Sigmoid colon (tissue), 7 donors: ENCODE measurements around the gene CCDC122. TPM values are rescaled to one million over a fixed set of nuclear protein-coding genes. Genes with fewer than 3 reads are reported as not detected.
"Not testable (repeated sequence)": the region's sequence is repeated elsewhere in the genome, so short reads cannot be mapped to it uniquely, and the experiment has no call there.

ENCODE experiments used
- DNase-seq: peaks from one replicate; pipeline ENCODE4 v3.0.0-alpha.2; 2019
- H3K27ac ChIP-seq, 4 donors: fragments of 200-600 bp; sonication (generic); one replicate each; pipeline ENCODE4 v1.5.1; 2016 to 2019; ENCODE audit warnings: mild to moderate bottlenecking in 1 of 4
- H3K27me3 ChIP-seq, 3 donors: fragments of 200-600 bp; sonication (generic); one replicate each; pipeline ENCODE4 v1.5.1; 2019; ENCODE audit warnings: mild to moderate bottlenecking in 1 of 3
- H3K36me3 ChIP-seq, 4 donors: fragments of 200-600 bp; sonication (generic); one replicate each; pipeline ENCODE4 v1.5.1; 2016 to 2019
- H3K4me1 ChIP-seq, 4 donors: fragments of 200-600 bp; sonication (generic); one replicate each; pipeline ENCODE4 v1.5.1; 2017 to 2019
- H3K4me3 ChIP-seq, 4 donors: fragments of 200-600 bp; sonication (generic); one replicate each; pipeline ENCODE4 v1.5.1; 2017 to 2019; ENCODE audit warnings: mild to moderate bottlenecking in 2 of 4, moderate library complexity in 1 of 4
- H3K9me3 ChIP-seq, 4 donors: fragments of 200-600 bp in 3 of 4; sonication (generic) in 3 of 4; one replicate each; pipeline versions ENCODE4 v1.5.1 to v1.6.1; 2013 to 2019
- CTCF ChIP-seq, 4 experiments: fragments of 450-650 bp in 3 of 4; fragments of 200-600 bp in 1 of 4; IDR thresholded peaks; one replicate each; pipeline ENCODE4 v1.5.1; 2016 to 2019; ENCODE audit warnings: antibody characterized with exemption in 4 of 4, mild to moderate bottlenecking in 3 of 4, moderate library complexity in 2 of 4
- EP300 ChIP-seq, 4 donors: sonication (generic); formaldehyde crosslinking; IDR thresholded peaks; one replicate each; pipeline ENCODE4 v1.6.1; 2017; ENCODE audit warnings: antibody characterized with exemption in 4 of 4
- POLR2A ChIP-seq, 2 donors: fragments of 450-650 bp; IDR thresholded peaks; one replicate each; pipeline ENCODE4 v1.6.1; 2016; ENCODE audit warnings: antibody characterized with exemption in 2 of 2, mild to moderate bottlenecking in 2 of 2, moderate library complexity in 2 of 2
- POLR2AphosphoS5 ChIP-seq, 4 donors: sonication (generic); formaldehyde crosslinking; IDR thresholded peaks; one replicate each; pipeline ENCODE4 v1.6.1; 2017; ENCODE audit warnings: antibody characterized with exemption in 4 of 4
- whole genome bisulfite sequencing, 2 donors: extraction: QIAGEN DNeasy Blood & Tissue Kit; methylation state at CpG; one replicate each; pipeline ENCODE4 v1.1.7; 2013; 5-methylcytosine and 5-hydroxymethylcytosine counted together
- intact Hi-C: fragments of 100-400 bp; cut with DNase I; formaldehyde crosslinking; loops from one replicate; pipeline ENCODE4 v1.15.1; 2023
- polyA plus RNA-seq, 3 donors: library from polyadenylated mRNA; stranded (reverse); fragments of 200-250 nt; gene quantifications; one replicate each; pipeline ENCODE4 v1.2.3, GENCODE V29; 2013
- total RNA-seq, 4 donors: library from RNA; depleted of rRNA; stranded (reverse); fragments of >200 nt; gene quantifications; one replicate each; pipeline ENCODE4 v1.1.0, GENCODE V29; 2016
- donor health status: healthy with polysubstance abuse.
- donor health status: Bipolar disorder and iron deficiency.
- donor health status: healthy.

CCDC122 gene
- total and polyA plus RNA-seq, 7 donors, result 1.2 to 7.4 (median 3.7) TPM

GRCh38 chr13:43831088-43831487 lies 48.5 kb downstream of the CCDC122 start:
- H3K4me3 ChIP-seq, result no peak overlapping the region
- 70 to 77% methylated on average over 2 of the region's 2 CpGs for WGBS, 2 donors
- H3K9me3 ChIP-seq, result no peaks in the 10 kb centered on the region
- intact Hi-C loops, result no loop called here
- H3K27ac ChIP-seq, result no peak overlapping the region
- no peak for DNase-seq
- H3K36me3 ChIP-seq, result no peaks in the 10 kb centered on the region
- TF ChIP-seq EP300 (IDR thresholded peaks at IDR 0.05), result no peak
- TF ChIP-seq POLR2AphosphoS5 (IDR thresholded peaks at IDR 0.05), result no peak
- no peak for TF ChIP-seq CTCF (IDR thresholded peaks at IDR 0.05)
- TF ChIP-seq POLR2A (IDR thresholded peaks at IDR 0.05), result no peak
- H3K4me1 ChIP-seq, result no peaks in the 10 kb centered on the region
- no peaks in the 10 kb centered on the region for H3K27me3 ChIP-seq

- intact Hi-C loops, result no loop called here
- no peaks in the 10 kb centered on the region for H3K4me1 ChIP-seq
- no peak overlapping the region for H3K4me3 ChIP-seq
- no peak overlapping the region for H3K27ac ChIP-seq
- 74 to 76% methylated on average over 5 of the region's 5 CpGs for WGBS, 2 donors
- no peaks in the 10 kb centered on the region for H3K36me3 ChIP-seq
- no peaks in the 10 kb centered on the region for H3K27me3 ChIP-seq
- H3K9me3 ChIP-seq, result no peaks in the 10 kb centered on the region
- DNase-seq, result no peak
- TF ChIP-seq EP300 (IDR thresholded peaks at IDR 0.05), result no peak
Measured at GRCh38 chr13:43830497-43830881, 49.1 kb downstream of the CCDC122 start.

- DNase-seq, H3K4me3 ChIP-seq, H3K9me3 ChIP-seq, intact Hi-C loops, H3K27ac ChIP-seq, H3K27me3 ChIP-seq, H3K4me1 ChIP-seq, H3K36me3 ChIP-seq: not testable (repeated sequence)
- WGBS, 2 donors, result 94% methylated on average over 1 of the region's 1 CpG
Measured at GRCh38 chr13:43824656-43825055, 54.9 kb downstream of the CCDC122 start.

GRCh38 chr13:43822969-43823368 lies 56.6 kb downstream of the CCDC122 start:
- TF ChIP-seq EP300 (IDR thresholded peaks at IDR 0.05) (no peak), POLR2A (IDR thresholded peaks at IDR 0.05) (no peak)
- Histone ChIP-seq H3K36me3 (no peaks in the 10 kb centered on the region), H3K9me3 (no peaks in the 10 kb centered on the region), H3K27me3 (no peaks in the 10 kb centered on the region), H3K27ac (no peak overlapping the region), H3K4me3 (no peak overlapping the region), H3K4me1 (no peaks in the 10 kb centered on the region)
- DNase-seq, result no peak
- 52 to 62% methylated on average over 1 of the region's 1 CpG for WGBS, 2 donors
- intact Hi-C loops, result no loop called here

GRCh38 chr13:43816401-43816889 lies 63.1 kb downstream of the CCDC122 start:
- WGBS, 2 donors, result 84 to 86% methylated on average over 4 of the region's 4 CpGs
- H3K36me3 ChIP-seq, result no peaks in the 10 kb centered on the region
- H3K27ac ChIP-seq, result no peak overlapping the region
- TF ChIP-seq POLR2AphosphoS5 (IDR thresholded peaks at IDR 0.05), result no peak
- TF ChIP-seq EP300 (IDR thresholded peaks at IDR 0.05), result no peak
- TF ChIP-seq CTCF (IDR thresholded peaks at IDR 0.05), result no peak
- H3K4me3 ChIP-seq, result no peak overlapping the region
- peaks cover 0 to 18% (median 6%) of the 10 kb centered on the region in 4 donors for H3K4me1 ChIP-seq
- no peaks in the 10 kb centered on the region for H3K9me3 ChIP-seq
- H3K27me3 ChIP-seq, result no peaks in the 10 kb centered on the region
- no peak for DNase-seq
- intact Hi-C loops, result no loop called here

- Histone ChIP-seq H3K9me3 (no peaks in the 10 kb centered on the region), H3K4me1 (peaks cover 0 to 18% (median 6%) of the 10 kb centered on the region in 4 donors), H3K36me3 (no peaks in the 10 kb centered on the region), H3K27ac (peak overlapping the region in 1 of 4 donors; percentile 22), H3K4me3 (no peak overlapping the region), H3K27me3 (no peaks in the 10 kb centered on the region)
- intact Hi-C loops, result no loop called here
- DNase-seq, result no peak
- TF ChIP-seq CTCF (IDR thresholded peaks at IDR 0.05) (no peak), POLR2AphosphoS5 (IDR thresholded peaks at IDR 0.05) (no peak), POLR2A (IDR thresholded peaks at IDR 0.05) (no peak), EP300 (IDR thresholded peaks at IDR 0.05) (no peak)
- WGBS, 2 donors, result 75 to 83% methylated on average over 2 of the region's 2 CpGs
Measured at GRCh38 chr13:43815204-43815603, 64.3 kb downstream of the CCDC122 start.
